Trophoblast cell (in vitro differentiated cells and primary cell): ENCODE measurements around the gene PAQR8.

Experiments
- DNase-seq, 2 donors: peaks; one replicate each; pipeline ENCODE4 v3.0.0-alpha.2; 2016
- H2AFZ ChIP-seq: 2 replicates; pipeline ENCODE4 v1.6.1; 2013; ENCODE audit warnings: low read length, moderate library complexity, mild to moderate bottlenecking; ENCODE audit not compliant: insufficient read depth, poor library complexity
- H2AK5ac ChIP-seq: 2 replicates; pipeline ENCODE4 v1.6.1; 2013; ENCODE audit warnings: mild to moderate bottlenecking, low read length
- H2BK120ac ChIP-seq: 2 replicates; pipeline ENCODE4 v1.6.1; 2013; ENCODE audit warnings: low read length, mild to moderate bottlenecking, moderate library complexity; ENCODE audit not compliant: insufficient read depth, poor library complexity
- H2BK12ac ChIP-seq: 2 replicates; pipeline ENCODE4 v1.6.1; 2013; ENCODE audit warnings: mild to moderate bottlenecking, low read length, moderate library complexity
- H2BK5ac ChIP-seq: 2 replicates; pipeline ENCODE4 v1.6.1; 2013; ENCODE audit warnings: low read length, low read depth, moderate library complexity, mild to moderate bottlenecking; ENCODE audit not compliant: poor library complexity
- H3K14ac ChIP-seq: 2 replicates; pipeline ENCODE4 v1.6.1; 2013; ENCODE audit warnings: mild to moderate bottlenecking, low read length
- H3K18ac ChIP-seq: 2 replicates; pipeline ENCODE4 v1.6.1; 2013; ENCODE audit warnings: mild to moderate bottlenecking, low read length
- H3K23ac ChIP-seq: 2 replicates; pipeline ENCODE4 v1.6.1; 2013; ENCODE audit warnings: low read length
- H3K27ac ChIP-seq: 2 replicates; pipeline ENCODE4 v1.5.1; 2013; ENCODE audit warnings: low read depth, mild to moderate bottlenecking, inconsistent platforms, low read length, moderate library complexity
- H3K27me3 ChIP-seq: 2 replicates; pipeline ENCODE4 v1.6.1; 2013; ENCODE audit warnings: inconsistent platforms, mild to moderate bottlenecking, low read length, moderate library complexity; ENCODE audit not compliant: insufficient read depth
- H3K36me3 ChIP-seq, 2 experiments: 1 replicate in 1 of 2; 2 replicates in 1 of 2; pipeline ENCODE4 v1.6.1; 2013; ENCODE audit warnings: low read length in 2 of 2, mild to moderate bottlenecking in 2 of 2, moderate library complexity in 1 of 2; ENCODE audit not compliant: insufficient read depth in 2 of 2, control insufficient read depth in 1 of 2
- H3K4ac ChIP-seq: 2 replicates; pipeline ENCODE4 v1.6.1; 2013; ENCODE audit warnings: low read depth, mild to moderate bottlenecking, low read length, moderate library complexity
- H3K4me1 ChIP-seq, 2 experiments: 1 replicate in 1 of 2; 2 replicates in 1 of 2; pipeline ENCODE4 v1.6.1; 2013; ENCODE audit warnings: low read length in 2 of 2, mild to moderate bottlenecking in 2 of 2, moderate library complexity in 1 of 2; ENCODE audit not compliant: insufficient read depth in 2 of 2, control insufficient read depth in 1 of 2
- H3K4me2 ChIP-seq: 2 replicates; pipeline ENCODE4 v1.6.1; 2013; ENCODE audit warnings: inconsistent platforms, mild to moderate bottlenecking, low read length, moderate library complexity
- H3K4me3 ChIP-seq: 2 replicates; pipeline ENCODE4 v1.5.1; 2013; ENCODE audit warnings: mild to moderate bottlenecking, low read depth, low read length, inconsistent platforms
- H3K79me1 ChIP-seq: one replicate; pipeline ENCODE4 v1.6.1; 2013; ENCODE audit warnings: low read length
- H3K79me2 ChIP-seq: 2 replicates; pipeline ENCODE4 v1.6.1; 2013; ENCODE audit warnings: low read length, mild to moderate bottlenecking; ENCODE audit not compliant: control insufficient read depth, insufficient read depth, poor library complexity
- H3K9ac ChIP-seq: 2 replicates; pipeline ENCODE4 v1.6.1; 2013; ENCODE audit warnings: mild to moderate bottlenecking, low read length
- H3K9me3 ChIP-seq: 2 replicates; pipeline ENCODE4 v1.6.1; 2013; ENCODE audit warnings: low read depth, mild to moderate bottlenecking, control low read depth, inconsistent platforms, low read length; ENCODE audit not compliant: insufficient read depth
- H4K12ac ChIP-seq: 2 replicates; pipeline ENCODE4 v1.6.1; 2013; ENCODE audit warnings: low read depth, mild to moderate bottlenecking, low read length, moderate library complexity
- H4K8ac ChIP-seq: 2 replicates; pipeline ENCODE4 v1.6.1; 2013; ENCODE audit warnings: low read depth, mild to moderate bottlenecking, low read length, moderate library complexity
- H4K91ac ChIP-seq: one replicate; pipeline ENCODE4 v1.6.1; 2013; ENCODE audit warnings: low read depth, mild to moderate bottlenecking, low read length, moderate library complexity
- WGBS: extraction: QIAGEN DNeasy Blood & Tissue Kit; methylation state at CpG from one replicate; pipeline ENCODE4 v1.1.7; 2013; ENCODE audit warnings: missing lambda C conversion rate; ENCODE audit not compliant: insufficient read length, insufficient coverage; ENCODE audit errors: extremely low coverage; 5-methylcytosine and 5-hydroxymethylcytosine counted together

Gene PAQR8

GRCh38 chr6:52419809-52420667 is 58.1 kb downstream of the PAQR8 start, which contains the start of gene EFHC1:
Gene EFHC1, plus strand, starts transcription at chr6:52420342. Its CDS starts 69 bp downstream, at chr6:52420411.
- Histone ChIP-seq H3K23ac (no peak within 1 kb of the TSS), H3K4me3 (peak within 1 kb of the TSS; percentile 81), H3K27ac (peak within 1 kb of the TSS; percentile 69), H2AK5ac (peak within 1 kb of the TSS; percentile 12), H3K14ac (peak within 1 kb of the TSS; percentile 95), H3K9me3 (no peaks in the 10 kb centered on the region), H3K4me2 (peak within 1 kb of the TSS; percentile 92), H4K12ac (peak within 1 kb of the TSS; percentile 91), H2BK12ac (no peak within 1 kb of the TSS), H4K91ac (peak within 1 kb of the TSS; percentile 88), H3K18ac (peak within 1 kb of the TSS; percentile 55), H3K79me1 (peaks cover 12% of the 10 kb centered on the region), H3K9ac (peak within 1 kb of the TSS; percentile 80), H3K36me3 (no peaks in the 10 kb centered on the region), H2BK5ac (peak within 1 kb of the TSS; percentile 84), H2AFZ (peak within 1 kb of the TSS; percentile 88), H3K27me3 (no peaks in the 10 kb centered on the region), H3K4me1 (peaks cover 6 to 8% of the 10 kb centered on the region in 2 experiments), H2BK120ac (peak within 1 kb of the TSS; percentile 81), H3K4ac (peak within 1 kb of the TSS; percentile 37), H4K8ac (peak within 1 kb of the TSS; percentile 97), H3K79me2 (peaks cover 2% of the 10 kb centered on the region)
- peak; percentile 99 to 100 for DNase-seq
- no CpG with 5 or more reads among the region's 57 CpGs for WGBS

GRCh38 chr6:52420668-52421358 is 58.9 kb downstream of the PAQR8 start:
- Histone ChIP-seq H3K9me3 (no peaks in the 10 kb centered on the region), H3K14ac (no peak overlapping the region)
- WGBS: no CpG with 5 or more reads among the region's 21 CpGs

GRCh38 chr6:52422156-52422555 is 60.2 kb downstream of the PAQR8 start:
- Histone ChIP-seq H2BK12ac (no peak overlapping the region), H3K4ac (no peak overlapping the region), H3K36me3 (no peaks in the 10 kb centered on the region), H4K8ac (no peak overlapping the region), H3K18ac (no peak overlapping the region), H3K9me3 (no peaks in the 10 kb centered on the region), H2BK120ac (no peak overlapping the region), H2AFZ (no peak overlapping the region), H3K79me2 (peaks cover 2% of the 10 kb centered on the region), H3K4me3 (no peak overlapping the region), H3K4me1 (peaks cover 5 to 6% of the 10 kb centered on the region in 2 experiments), H3K27ac (no peak overlapping the region), H4K91ac (no peak overlapping the region), H3K9ac (no peak overlapping the region), H3K27me3 (no peaks in the 10 kb centered on the region), H3K4me2 (no peak overlapping the region), H3K14ac (no peak overlapping the region), H3K79me1 (peaks cover 10% of the 10 kb centered on the region), H2AK5ac (no peak overlapping the region), H2BK5ac (no peak overlapping the region), H3K23ac (no peak overlapping the region), H4K12ac (no peak overlapping the region)
- DNase-seq: no peak
- no CpG with 5 or more reads among the region's 2 CpGs for WGBS

More at GRCh38 chr6:52420668-52421358, 58.9 kb downstream of the PAQR8 start:
- peaks cover 6 to 8% of the 10 kb centered on the region in 2 experiments for H3K4me1 ChIP-seq
- H3K27ac ChIP-seq: no peak overlapping the region
- H3K79me2 ChIP-seq: peaks cover 2% of the 10 kb centered on the region
- H3K23ac ChIP-seq: no peak overlapping the region
- no peak overlapping the region for H2AK5ac ChIP-seq
- H2BK5ac ChIP-seq: no peak overlapping the region
- peak overlapping the region; percentile 81 for H3K4me3 ChIP-seq
- H3K36me3 ChIP-seq: no peaks in the 10 kb centered on the region
- peak overlapping the region; percentile 92 for H3K4me2 ChIP-seq
- peak; percentile 12 to 50 for DNase-seq
- no peak overlapping the region for H3K9ac ChIP-seq
- H2AFZ ChIP-seq: peak overlapping the region; percentile 47
- no peak overlapping the region for H2BK120ac ChIP-seq
- peak overlapping the region; percentile 43 for H4K8ac ChIP-seq
- peaks cover 12% of the 10 kb centered on the region for H3K79me1 ChIP-seq
- H4K12ac ChIP-seq: no peak overlapping the region
- no peak overlapping the region for H3K18ac ChIP-seq
- H3K4ac ChIP-seq: no peak overlapping the region
- no peaks in the 10 kb centered on the region for H3K27me3 ChIP-seq
- no peak overlapping the region for H4K91ac ChIP-seq
- no peak overlapping the region for H2BK12ac ChIP-seq

GRCh38 chr6:52423448-52423847 is 61.5 kb downstream of the PAQR8 start:
- H2AK5ac ChIP-seq: no peak overlapping the region
- no peak for DNase-seq
- H3K14ac ChIP-seq: no peak overlapping the region
- H3K9ac ChIP-seq: no peak overlapping the region
- no peak overlapping the region for H2BK5ac ChIP-seq
- no peaks in the 10 kb centered on the region for H3K27me3 ChIP-seq
- no peak overlapping the region for H4K8ac ChIP-seq
- H3K79me1 ChIP-seq: peaks cover 8% of the 10 kb centered on the region
- no peak overlapping the region for H4K12ac ChIP-seq
- no peak overlapping the region for H4K91ac ChIP-seq
- H2BK120ac ChIP-seq: peak overlapping the region; percentile 85
- peaks cover 2% of the 10 kb centered on the region for H3K79me2 ChIP-seq
- H3K4me2 ChIP-seq: no peak overlapping the region
- H3K27ac ChIP-seq: peak overlapping the region; percentile 77
- H3K9me3 ChIP-seq: no peaks in the 10 kb centered on the region
- H3K4ac ChIP-seq: no peak overlapping the region
- no peak overlapping the region for H2AFZ ChIP-seq
- H3K18ac ChIP-seq: no peak overlapping the region
- H2BK12ac ChIP-seq: no peak overlapping the region
- H3K4me3 ChIP-seq: no peak overlapping the region
- WGBS: no CpG with 5 or more reads among the region's 3 CpGs
- H3K4me1 ChIP-seq: peaks cover 0 to 4% of the 10 kb centered on the region in 2 experiments
- H3K36me3 ChIP-seq: no peaks in the 10 kb centered on the region
- H3K23ac ChIP-seq: no peak overlapping the region
